Kasumi-1 (cell line): ENCODE measurements around the gene MAGI3.
"Not testable (repeated sequence)": the region's sequence is repeated elsewhere in the genome, so short reads cannot be mapped to it uniquely, and the experiment has no call there.

Experiments
- DNase-seq, 2 experiments: peaks; one replicate each; lab custom pipeline; 2025; lab: John Stamatoyannopoulos, UW

Gene MAGI3

GRCh38 chr1:113579256-113580018, 189.1 kb downstream of the MAGI3 start:
- DNase-seq = no peak

- DNase-seq = no peak
These were observed 191.0 kb downstream of the MAGI3 start for GRCh38 chr1:113581323-113581722.

GRCh38 chr1:113582084-113582483, 191.8 kb downstream of the MAGI3 start:
- DNase-seq = no peak

- DNase-seq = no peak
These were observed 197.2 kb downstream of the MAGI3 start for GRCh38 chr1:113587475-113587874.

- no peak for DNase-seq
These were observed 201.9 kb downstream of the MAGI3 start for GRCh38 chr1:113592230-113592629.

- DNase-seq = no peak
These were observed 203.4 kb downstream of the MAGI3 start for GRCh38 chr1:113593550-113594297.

GRCh38 chr1:113604466-113604865, 214.2 kb downstream of the MAGI3 start:
- DNase-seq = not testable (repeated sequence)

- no peak for DNase-seq
These were observed 214.8 kb downstream of the MAGI3 start for GRCh38 chr1:113605146-113605545.

- DNase-seq = no peak
These were observed 218.1 kb downstream of the MAGI3 start for GRCh38 chr1:113608399-113608798.

- DNase-seq = no peak
These were observed 220.1 kb downstream of the MAGI3 start for GRCh38 chr1:113610372-113610771.

GRCh38 chr1:113615425-113615824, 225.1 kb downstream of the MAGI3 start:
- DNase-seq = no peak

GRCh38 chr1:113616156-113616555, 225.8 kb downstream of the MAGI3 start:
- DNase-seq = no peak

- no peak for DNase-seq
These were observed 227.3 kb downstream of the MAGI3 start for GRCh38 chr1:113617438-113618141.

- no peak for DNase-seq
These were observed 238.7 kb downstream of the MAGI3 start for GRCh38 chr1:113628997-113629396.

GRCh38 chr1:113630340-113631327, 240.3 kb downstream of the MAGI3 start:
- no peak for DNase-seq

- no peak for DNase-seq
These were observed 251.1 kb downstream of the MAGI3 start for GRCh38 chr1:113641396-113641795.

- DNase-seq = no peak
These were observed 256.8 kb downstream of the MAGI3 start for GRCh38 chr1:113647164-113647563.

GRCh38 chr1:113648478-113648877, 258.2 kb downstream of the MAGI3 start:
- no peak for DNase-seq

GRCh38 chr1:113652771-113653170, 262.5 kb downstream of the MAGI3 start:
- DNase-seq = no peak

- no peak for DNase-seq
These were observed 263.4 kb downstream of the MAGI3 start for GRCh38 chr1:113653741-113654140.

- DNase-seq = no peak
These were observed 264.6 kb downstream of the MAGI3 start for GRCh38 chr1:113654883-113655282.

GRCh38 chr1:113657126-113657525, 266.8 kb downstream of the MAGI3 start:
- DNase-seq = no peak
